ENCODE measurements around the gene STARD5. TPM values are rescaled to one million over a fixed set of nuclear protein-coding genes. Genes with fewer than 3 reads are reported as not detected.
A peak's percentile ranks its signal among the peaks of the same experiment; 100 is the strongest.

The STARD5 gene
- total RNA-seq, 6 experiments from 2014 or later, result 16.4 to 49.9 (median 19.7) TPM

- Histone ChIP-seq H3K4me1 (peaks cover 0 to 17% (median 8%) of the 10 kb centered on the region in 4 donors), H3K27ac (no peak overlapping the region), H3K36me3 (peaks cover 0 to 71% (median 30%) of the 10 kb centered on the region in 4 donors), H3K4me3 (no peak overlapping the region), H3K27me3 (no peaks in the 10 kb centered on the region), H3K9me3 (no peaks in the 10 kb centered on the region)
- intact Hi-C loops (cut with DNase I), result no loop called here
- ATAC-seq, result no peak
- DNase-seq, result peak in 1 of 3 donors; percentile 26
- TF ChIP-seq POLR2A (IDR thresholded peaks at IDR 0.05), result no peak
- TF ChIP-seq, protein P1, sequence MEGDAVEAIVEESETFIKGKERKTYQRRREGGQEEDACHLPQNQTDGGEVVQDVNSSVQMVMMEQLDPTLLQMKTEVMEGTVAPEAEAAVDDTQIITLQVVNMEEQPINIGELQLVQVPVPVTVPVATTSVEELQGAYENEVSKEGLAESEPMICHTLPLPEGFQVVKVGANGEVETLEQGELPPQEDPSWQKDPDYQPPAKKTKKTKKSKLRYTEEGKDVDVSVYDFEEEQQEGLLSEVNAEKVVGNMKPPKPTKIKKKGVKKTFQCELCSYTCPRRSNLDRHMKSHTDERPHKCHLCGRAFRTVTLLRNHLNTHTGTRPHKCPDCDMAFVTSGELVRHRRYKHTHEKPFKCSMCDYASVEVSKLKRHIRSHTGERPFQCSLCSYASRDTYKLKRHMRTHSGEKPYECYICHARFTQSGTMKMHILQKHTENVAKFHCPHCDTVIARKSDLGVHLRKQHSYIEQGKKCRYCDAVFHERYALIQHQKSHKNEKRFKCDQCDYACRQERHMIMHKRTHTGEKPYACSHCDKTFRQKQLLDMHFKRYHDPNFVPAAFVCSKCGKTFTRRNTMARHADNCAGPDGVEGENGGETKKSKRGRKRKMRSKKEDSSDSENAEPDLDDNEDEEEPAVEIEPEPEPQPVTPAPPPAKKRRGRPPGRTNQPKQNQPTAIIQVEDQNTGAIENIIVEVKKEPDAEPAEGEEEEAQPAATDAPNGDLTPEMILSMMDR (IDR thresholded peaks at IDR 0.05), result no peak
- 91% methylated on average over 5 of the region's 5 CpGs for WGBS (ENCODE audit: insufficient coverage, low coverage, low lambda C conversion rate, missing lambda C conversion rate)
These were observed 10.3 kb downstream of the STARD5 start for GRCh38 chr15:81313686-81314085.

DNA sequence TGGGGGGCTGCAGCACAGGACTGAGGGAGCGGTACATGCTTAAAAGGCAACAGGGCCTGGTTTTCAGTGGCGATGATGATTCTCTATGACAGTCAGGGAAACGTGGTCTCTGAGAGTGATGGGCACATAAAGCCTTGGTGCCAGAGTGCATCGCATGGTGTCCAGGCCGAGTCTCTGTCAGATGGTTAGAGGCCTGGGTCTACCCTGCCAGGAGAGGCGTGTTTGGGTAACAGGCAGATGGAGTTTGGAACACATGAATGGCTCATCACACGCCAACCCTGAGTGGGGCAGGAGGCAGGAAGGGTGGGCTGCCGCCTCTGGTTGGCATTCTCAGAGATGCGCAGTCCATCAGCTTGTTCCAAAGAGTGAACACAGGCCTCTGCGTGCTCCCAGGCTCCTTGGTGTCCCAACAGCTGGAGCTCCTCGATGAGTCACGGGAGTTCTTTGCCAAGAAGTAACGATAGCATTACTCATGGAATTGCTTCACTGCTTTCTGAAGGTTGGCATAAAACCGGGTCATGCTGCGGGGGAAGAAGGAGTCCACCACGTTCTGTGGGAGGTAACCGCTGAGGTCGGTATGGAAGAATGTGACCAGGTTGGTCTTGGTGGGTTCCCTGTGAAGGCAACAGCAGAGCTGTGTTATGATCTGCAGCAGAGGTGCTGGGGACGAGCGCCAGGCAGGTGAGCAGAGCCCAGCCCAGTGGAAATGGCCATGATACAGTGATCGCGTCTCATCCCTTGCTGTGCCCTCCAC, 11.0 kb downstream of the STARD5 start:
- Histone ChIP-seq H3K4me1 (peaks cover 0 to 11% (median 4%) of the 10 kb centered on the region in 4 donors), H3K27ac (no peak overlapping the region), H3K27me3 (no peaks in the 10 kb centered on the region), H3K9me3 (no peaks in the 10 kb centered on the region), H3K36me3 (peaks cover 0 to 65% (median 28%) of the 10 kb centered on the region in 4 donors), H3K4me3 (no peak overlapping the region)
- WGBS (ENCODE audit: insufficient coverage, low coverage, low lambda C conversion rate, missing lambda C conversion rate), result 80% methylated on average over 19 of the region's 22 CpGs
- TF ChIP-seq POLR2A (IDR thresholded peaks at IDR 0.05), result no peak
- peak in 1 of 4 donors; percentile 13 for ATAC-seq
- no peak for DNase-seq
- intact Hi-C loops (cut with DNase I), result no loop called here

DNA sequence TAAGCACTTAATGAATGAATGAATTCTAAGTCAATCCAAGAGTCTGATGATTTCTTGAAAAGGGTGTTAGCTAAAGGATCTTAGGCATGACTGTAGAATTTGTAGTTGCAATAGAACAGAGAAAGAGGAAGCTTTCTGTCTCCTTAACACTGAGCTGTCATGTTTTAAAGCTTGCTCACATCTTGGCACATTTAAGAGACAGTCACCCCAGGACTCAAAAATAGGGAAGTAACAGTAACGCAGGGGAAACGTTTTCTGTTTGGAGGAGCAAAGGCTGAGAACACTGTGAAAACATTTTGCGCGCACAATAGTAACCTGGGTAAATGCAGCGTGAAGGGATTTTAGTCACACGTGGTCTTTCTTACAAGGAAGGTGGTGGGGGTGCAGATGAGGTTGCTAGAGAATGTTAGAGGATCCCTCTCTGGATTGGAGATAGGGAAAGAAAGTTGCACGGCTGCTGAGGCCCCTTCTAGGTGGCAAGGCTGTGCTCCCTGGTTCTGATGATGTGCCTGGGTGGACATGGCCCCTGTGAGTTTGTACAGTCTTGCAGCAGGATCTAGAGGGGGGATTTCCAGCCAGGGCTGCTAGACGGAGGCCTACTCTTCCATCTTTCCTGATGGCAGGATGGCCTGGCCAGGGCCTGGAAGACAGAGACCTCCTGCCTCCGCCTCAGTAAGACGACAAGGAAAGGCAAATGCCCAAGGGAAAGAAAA, 12.0 kb downstream of the STARD5 start:
- Histone ChIP-seq H3K27me3 (no peaks in the 10 kb centered on the region), H3K36me3 (peaks cover 0 to 66% (median 25%) of the 10 kb centered on the region in 4 donors), H3K9me3 (no peaks in the 10 kb centered on the region), H3K27ac (peak overlapping the region in 1 of 3 donors; percentile 21), H3K4me3 (no peak overlapping the region), H3K4me1 (peaks cover 0 to under 1% (median 0%) of the 10 kb centered on the region in 4 donors)
- DNase-seq (no peak), ATAC-seq (peak; percentile 37 to 55 (median 42))
- TF ChIP-seq, protein P1 (IDR thresholded peaks at IDR 0.05), result no peak
- TF ChIP-seq POLR2A (IDR thresholded peaks at IDR 0.05), result no peak
- WGBS (ENCODE audit: insufficient coverage, low coverage, low lambda C conversion rate, missing lambda C conversion rate), result 60% methylated on average over 7 of the region's 10 CpGs
- intact Hi-C loops (cut with DNase I), result no loop called here

DNA sequence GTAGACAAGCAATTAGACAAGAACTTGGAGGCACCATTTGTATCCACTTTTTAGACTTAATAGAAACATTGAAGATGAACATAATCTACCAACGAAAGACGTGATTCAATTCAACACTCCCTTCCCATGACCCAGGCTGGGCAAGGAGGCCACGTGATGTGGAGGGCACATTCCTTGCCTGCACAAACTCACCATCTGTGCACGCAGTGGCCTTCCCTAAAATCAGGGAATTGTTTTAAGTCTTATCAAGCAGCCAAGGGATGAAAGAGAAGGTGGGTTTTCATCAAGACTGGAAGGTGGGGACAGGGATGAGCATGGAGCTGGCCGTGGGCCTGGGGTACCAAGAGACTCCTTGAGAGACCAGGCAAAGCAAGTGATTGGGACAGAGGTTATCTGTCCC, 13.5 kb downstream of the STARD5 start:
- H3K4me1 ChIP-seq, result no peaks in the 10 kb centered on the region
- peaks cover 0 to 65% (median 22%) of the 10 kb centered on the region in 4 donors for H3K36me3 ChIP-seq
- TF ChIP-seq, protein P1 (IDR thresholded peaks at IDR 0.05), result no peak
- TF ChIP-seq POLR2A (IDR thresholded peaks at IDR 0.05), result no peak
- H3K9me3 ChIP-seq, result no peaks in the 10 kb centered on the region
- H3K27me3 ChIP-seq, result no peaks in the 10 kb centered on the region
- intact Hi-C loops (cut with DNase I), result no loop called here
- H3K27ac ChIP-seq, result no peak overlapping the region
- DNase-seq, result no peak
- WGBS (ENCODE audit: insufficient coverage, low coverage, low lambda C conversion rate, missing lambda C conversion rate), result 100% methylated on average over 5 of the region's 5 CpGs
- no peak overlapping the region for H3K4me3 ChIP-seq
- ATAC-seq, result no peak
